Hepatocyte (in vitro differentiated cells): ENCODE data around the gene MAGOH. TPM values are rescaled to one million over a fixed set of nuclear protein-coding genes. Genes with fewer than 3 reads are reported as not detected.
A peak's percentile ranks its signal among the peaks of the same experiment; 100 is the strongest.

Experiments
- DNase-seq: peaks from one replicate; pipeline ENCODE4 v3.0.0-alpha.2; 2016; ENCODE audit warnings: low spot score
- H2AFZ ChIP-seq: fragments of 200-600 bp; sonication (generic); 2 replicates; pipeline ENCODE4 v1.6.0; 2016; ENCODE audit warnings: antibody characterized with exemption, mild to moderate bottlenecking
- H3K27ac ChIP-seq: fragments of 200-600 bp; sonication (generic); 2 replicates; pipeline ENCODE4 v1.5.1; 2016; ENCODE audit warnings: mild to moderate bottlenecking
- H3K27me3 ChIP-seq: fragments of 200-600 bp; sonication (generic); 2 replicates; pipeline ENCODE4 v1.6.1; 2016
- H3K36me3 ChIP-seq: fragments of 200-600 bp; sonication (generic); replicated peaks from 2 replicates; pipeline ENCODE4 v1.5.1; 2016; ENCODE audit warnings: low read depth; ENCODE audit not compliant: insufficient read depth
- H3K4me1 ChIP-seq: fragments of 200-600 bp; sonication (generic); 2 replicates; pipeline ENCODE4 v1.5.1; 2016; ENCODE audit warnings: mild to moderate bottlenecking, moderate library complexity; ENCODE audit not compliant: insufficient read depth
- H3K4me2 ChIP-seq: fragments of 200-600 bp; sonication (generic); 2 replicates; pipeline ENCODE4 v1.6.0; 2016
- H3K4me3 ChIP-seq: fragments of 200-600 bp; sonication (generic); 2 replicates; pipeline ENCODE4 v1.5.1; 2016; ENCODE audit warnings: mild to moderate bottlenecking
- H3K79me2 ChIP-seq: fragments of 200-600 bp; sonication (generic); 2 replicates; pipeline ENCODE4 v1.6.0; 2017; ENCODE audit warnings: mild to moderate bottlenecking
- H3K9me2 ChIP-seq: fragments of 200-600 bp; sonication (generic); replicated peaks from 2 replicates; pipeline ENCODE4 v1.6.0; 2017; ENCODE audit warnings: mild to moderate bottlenecking; ENCODE audit not compliant: insufficient read depth
- H3K9me3 ChIP-seq: fragments of 200-600 bp; sonication (generic); 2 replicates; pipeline ENCODE4 v1.5.1; 2016; ENCODE audit warnings: low read depth, mild to moderate bottlenecking
- H4K20me1 ChIP-seq: fragments of 200-600 bp; sonication (generic); 2 replicates; pipeline ENCODE4 v1.6.0; 2016; ENCODE audit warnings: mild to moderate bottlenecking; ENCODE audit not compliant: insufficient read depth, poor library complexity, severe bottlenecking
- EZH2 ChIP-seq: fragments of 200-600 bp; sonication (generic); IDR thresholded peaks from 2 replicates; pipeline ENCODE4 v1.6.1; 2016; ENCODE audit warnings: antibody characterized with exemption, mild to moderate bottlenecking, borderline replicate concordance
- EZH2phosphoT487 ChIP-seq: fragments of 200-600 bp; sonication (generic); IDR thresholded peaks from one replicate; pipeline ENCODE4 v1.6.1; 2018; ENCODE audit warnings: antibody characterized with exemption, mild to moderate bottlenecking, low read depth, moderate library complexity; ENCODE audit not compliant: unreplicated experiment, severe bottlenecking
- WGBS: methylation state at CpG from one replicate; pipeline ENCODE4 v1.1.6; 2016; ENCODE audit warnings: low lambda C conversion rate; ENCODE audit errors: missing lambda C conversion rate; 5-methylcytosine and 5-hydroxymethylcytosine counted together
- polyA plus RNA-seq: library from polyadenylated mRNA; unstranded; fragments of >200 nt; fragmentation: Nextera tagmentation; extraction: Ambion mirVana; gene quantifications from 2 replicates; pipeline ENCODE4 v1.2.1, GENCODE V29; 2016
- total RNA-seq: library from RNA; depleted of rRNA; stranded (reverse); fragments of >200 nt; gene quantifications from 2 replicates; pipeline ENCODE4 v1.2.3, GENCODE V29; 2014
- TF ChIP-seq, protein P1 (sequence below): fragments of 200-600 bp; sonication (generic); IDR thresholded peaks from 2 replicates; pipeline ENCODE4 v1.5.1; 2016; ENCODE audit warnings: antibody characterized with exemption, mild to moderate bottlenecking; ENCODE audit not compliant: poor library complexity

The MAGOH gene
- total and polyA plus RNA-seq, 2 experiments from 2014 or later, result 28.4 to 35.2 TPM

DNA sequence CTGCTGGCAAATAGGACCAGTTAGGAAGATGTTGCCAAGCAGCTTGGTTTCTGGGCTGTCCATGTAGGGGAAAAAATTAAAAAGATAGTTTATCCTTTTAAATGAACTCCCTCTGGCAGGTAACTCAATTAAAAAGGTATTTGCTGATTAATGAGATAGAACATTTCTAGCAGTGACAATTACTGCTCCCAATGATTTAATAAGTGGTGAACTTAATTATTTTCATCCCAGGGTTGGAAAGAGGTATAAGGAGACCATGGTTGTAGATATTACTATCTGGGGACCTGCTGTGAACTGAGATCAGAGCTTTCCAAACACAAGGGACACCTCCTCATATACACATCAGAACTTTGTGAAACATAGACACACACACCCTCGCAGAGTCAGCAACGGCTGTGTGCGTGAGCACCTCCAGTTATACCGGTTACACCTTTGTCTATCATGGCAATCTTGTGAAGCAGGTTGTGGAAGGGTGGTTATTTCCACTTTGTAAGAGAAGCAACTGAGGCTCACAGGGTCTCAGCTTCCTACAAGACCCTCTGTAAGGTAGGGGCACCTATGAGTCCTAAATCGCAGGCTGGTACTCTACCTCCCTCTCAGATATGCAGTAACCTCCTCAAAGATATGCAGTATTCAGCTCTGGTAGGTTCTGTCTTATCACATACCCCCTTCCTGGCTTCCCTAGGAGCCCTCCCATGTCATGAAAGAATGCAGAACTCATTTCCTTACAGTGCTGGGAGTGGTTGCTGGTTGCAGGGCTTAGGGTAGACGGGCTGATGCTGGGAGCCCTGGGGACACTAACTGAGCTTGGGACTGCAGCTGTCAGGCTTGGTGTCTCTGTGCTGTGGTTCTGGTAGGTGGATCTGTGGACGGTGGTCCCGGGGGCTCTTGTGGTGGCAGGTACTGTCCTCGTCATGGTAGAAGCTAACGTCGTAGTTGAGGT, 18.5 kb upstream of the MAGOH start:
- Histone ChIP-seq H3K36me3 (no peaks in the 10 kb centered on the region), H4K20me1 (no peaks in the 10 kb centered on the region), H3K27me3 (no peaks in the 10 kb centered on the region), H3K9me2 (no peaks in the 10 kb centered on the region), H2AFZ (no peak overlapping the region), H3K27ac (peak overlapping the region; percentile 82), H3K79me2 (no peaks in the 10 kb centered on the region), H3K4me1 (peaks cover 26% of the 10 kb centered on the region), H3K4me2 (no peak overlapping the region), H3K9me3 (no peaks in the 10 kb centered on the region), H3K4me3 (no peak overlapping the region)
- TF ChIP-seq EZH2phosphoT487, result no peak
- TF ChIP-seq, protein P1, sequence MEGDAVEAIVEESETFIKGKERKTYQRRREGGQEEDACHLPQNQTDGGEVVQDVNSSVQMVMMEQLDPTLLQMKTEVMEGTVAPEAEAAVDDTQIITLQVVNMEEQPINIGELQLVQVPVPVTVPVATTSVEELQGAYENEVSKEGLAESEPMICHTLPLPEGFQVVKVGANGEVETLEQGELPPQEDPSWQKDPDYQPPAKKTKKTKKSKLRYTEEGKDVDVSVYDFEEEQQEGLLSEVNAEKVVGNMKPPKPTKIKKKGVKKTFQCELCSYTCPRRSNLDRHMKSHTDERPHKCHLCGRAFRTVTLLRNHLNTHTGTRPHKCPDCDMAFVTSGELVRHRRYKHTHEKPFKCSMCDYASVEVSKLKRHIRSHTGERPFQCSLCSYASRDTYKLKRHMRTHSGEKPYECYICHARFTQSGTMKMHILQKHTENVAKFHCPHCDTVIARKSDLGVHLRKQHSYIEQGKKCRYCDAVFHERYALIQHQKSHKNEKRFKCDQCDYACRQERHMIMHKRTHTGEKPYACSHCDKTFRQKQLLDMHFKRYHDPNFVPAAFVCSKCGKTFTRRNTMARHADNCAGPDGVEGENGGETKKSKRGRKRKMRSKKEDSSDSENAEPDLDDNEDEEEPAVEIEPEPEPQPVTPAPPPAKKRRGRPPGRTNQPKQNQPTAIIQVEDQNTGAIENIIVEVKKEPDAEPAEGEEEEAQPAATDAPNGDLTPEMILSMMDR, result no peak
- TF ChIP-seq EZH2, result no peak
- DNase-seq, result no peak
- 71% methylated on average over 11 of the region's 11 CpGs for whole genome bisulfite sequencing

DNA sequence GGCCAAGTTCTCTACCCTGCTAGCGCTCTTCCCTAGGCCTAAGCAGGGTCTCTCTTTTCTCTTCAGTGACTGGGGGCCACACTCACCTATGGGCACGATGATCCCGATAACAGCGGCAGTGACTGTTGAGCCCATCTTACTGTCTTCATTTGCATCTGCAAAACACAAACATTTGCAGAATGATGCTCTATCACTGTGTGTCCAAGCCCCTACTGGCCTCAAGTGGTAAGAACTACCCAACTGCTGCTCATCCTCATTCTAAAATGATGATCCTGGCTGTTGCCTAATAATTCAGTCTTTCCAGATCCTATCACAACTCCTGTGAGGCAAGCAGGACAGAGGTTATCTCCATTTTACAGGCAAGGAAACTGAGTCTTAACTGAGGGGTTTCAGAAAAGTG, 16.7 kb upstream of the MAGOH start:
- no peaks in the 10 kb centered on the region for H3K27me3 ChIP-seq
- no peaks in the 10 kb centered on the region for H3K79me2 ChIP-seq
- no peaks in the 10 kb centered on the region for H4K20me1 ChIP-seq
- DNase-seq, result no peak
- H3K4me1 ChIP-seq, result peaks cover 26% of the 10 kb centered on the region
- H3K36me3 ChIP-seq, result no peaks in the 10 kb centered on the region
- H2AFZ ChIP-seq, result no peak overlapping the region
- WGBS, result 99% methylated on average over 4 of the region's 4 CpGs
- peak overlapping the region; percentile 61 for H3K27ac ChIP-seq
- no peak overlapping the region for H3K4me2 ChIP-seq
- no peak overlapping the region for H3K4me3 ChIP-seq
- TF ChIP-seq, protein P1, result no peak
- TF ChIP-seq EZH2phosphoT487 (no peak), EZH2 (no peak)
- H3K9me3 ChIP-seq, result no peaks in the 10 kb centered on the region
- H3K9me2 ChIP-seq, result no peaks in the 10 kb centered on the region

DNA sequence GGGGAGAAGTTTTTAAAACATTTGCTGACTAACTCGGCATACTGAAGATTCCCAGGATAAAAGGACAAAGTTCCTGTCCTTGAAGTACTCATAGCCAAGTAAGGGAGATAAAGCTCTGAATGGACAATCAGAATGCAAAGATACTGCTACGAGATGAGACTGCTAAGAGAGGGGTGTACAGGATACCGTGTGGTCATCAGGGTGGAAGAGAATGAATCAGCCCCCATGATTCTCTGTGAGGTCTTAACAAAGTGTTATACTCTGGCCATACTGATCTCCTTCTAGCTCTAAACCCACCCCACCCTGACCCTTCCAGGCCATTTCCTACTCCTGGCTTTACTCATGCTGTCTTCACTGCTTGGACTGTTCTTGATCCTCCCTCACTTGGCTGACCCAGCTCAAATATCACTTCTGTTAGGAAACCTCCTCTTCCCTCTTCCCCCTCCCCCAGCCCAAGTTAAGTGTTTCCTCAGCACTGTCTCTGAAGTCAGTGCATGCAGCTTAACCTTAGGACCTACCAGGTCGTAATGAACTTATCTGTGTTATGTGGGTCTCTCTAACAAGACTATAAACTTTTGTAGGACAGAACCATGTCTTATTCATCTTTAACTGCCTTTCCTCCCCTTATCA, 15.8 kb upstream of the MAGOH start:
- 26% methylated on average over 4 of the region's 4 CpGs for WGBS
- no peaks in the 10 kb centered on the region for H4K20me1 ChIP-seq
- no peak overlapping the region for H2AFZ ChIP-seq
- no peaks in the 10 kb centered on the region for H3K36me3 ChIP-seq
- H3K9me3 ChIP-seq, result no peaks in the 10 kb centered on the region
- H3K4me1 ChIP-seq, result peaks cover 26% of the 10 kb centered on the region
- DNase-seq, result peak; percentile 52
- H3K4me2 ChIP-seq, result peak overlapping the region; percentile 31
- no peak overlapping the region for H3K4me3 ChIP-seq
- no peak for TF ChIP-seq EZH2
- TF ChIP-seq, protein P1, result no peak
- TF ChIP-seq EZH2phosphoT487, result no peak
- H3K27ac ChIP-seq, result peak overlapping the region; percentile 61
- H3K27me3 ChIP-seq, result no peaks in the 10 kb centered on the region
- H3K79me2 ChIP-seq, result no peaks in the 10 kb centered on the region
- no peaks in the 10 kb centered on the region for H3K9me2 ChIP-seq
